HepG2 (cell line): ENCODE results near the gene ULBP2. TPM values are rescaled to one million over a fixed set of nuclear protein-coding genes. Genes with fewer than 3 reads are reported as not detected.
A peak's percentile ranks its signal among the peaks of the same experiment; 100 is the strongest.
"Not testable (repeated sequence)": the region's sequence is repeated elsewhere in the genome, so short reads cannot be mapped to it uniquely, and the experiment has no call there.

ENCODE experiments used
- ATAC-seq: fragments of 200-7000 bp; cut with Tn5 transposase; 3 replicates; pipeline ENCODE4 v1.9.1; 2020; ENCODE audit warnings: mild to moderate bottlenecking, moderate library complexity
- BruUV-seq: library from RNA; stranded (reverse); fragments of 400-500 nt; replicated peaks from 2 replicates; lab custom pipeline; 2021; lab: Mats Ljungman, UMichigan
- CTCF ChIA-PET: fragments of 300-600 bp; formaldehyde crosslinking; extraction: SDS; loops from one replicate; lab custom pipeline; 2021; ENCODE audit warnings: low total read pairs, inconsistent platforms, low intra/inter-chr PET ratio; lab: Yijun Ruan, JAX
- POLR2A ChIA-PET: fragments of 350-600 bp; sonication (Branson Sonifier 250); formaldehyde crosslinking; loops from one replicate; lab custom pipeline; 2020; ENCODE audit warnings: antibody characterized with exemption, inconsistent platforms; lab: Yijun Ruan, JAX
- DNase-seq: peaks from one replicate; pipeline ENCODE4 v3.0.0-alpha.2; 2015; ENCODE audit warnings: low spot score
- FAIRE-seq: peaks from 3 replicates; lab custom pipeline; 2011; peaks lifted over from hg19 to GRCh38; lab: Jason Lieb, UNC
- H2AFZ ChIP-seq: one replicate; pipeline ENCODE4 v1.6.1; 2011; ENCODE audit warnings: low read length, inconsistent platforms
- H3K27ac ChIP-seq: fragments of 300-600 bp; 3 replicates; pipeline ENCODE4 v1.8.0; 2011; ENCODE audit warnings: mixed run types, mild to moderate bottlenecking, mixed read lengths, low read length, inconsistent platforms; ENCODE audit not compliant: insufficient read depth; ENCODE audit errors: extremely low read length
- H3K27me3 ChIP-seq, 2 experiments: fragments of 200-600 bp in 1 of 2; 2 replicates in 1 of 2; 3 replicates in 1 of 2; pipeline versions ENCODE4 v1.6.0 to v1.8.0; 2011; ENCODE audit warnings: low read length in 2 of 2, mild to moderate bottlenecking in 2 of 2, moderate library complexity in 2 of 2, inconsistent platforms in 1 of 2; ENCODE audit not compliant: insufficient read depth in 2 of 2, control insufficient read depth in 1 of 2
- H3K36me3 ChIP-seq, 2 experiments: fragments of 200-600 bp in 1 of 2; replicated peaks in 1 of 2; 2 replicates in 1 of 2; 3 replicates in 1 of 2; pipeline versions ENCODE4 v1.5.1 to v1.8.0; 2011; ENCODE audit warnings: low read length in 2 of 2, inconsistent platforms in 1 of 2; ENCODE audit not compliant: insufficient read depth in 2 of 2, control insufficient read depth in 1 of 2
- H3K4me1 ChIP-seq: 2 replicates; pipeline ENCODE4 v1.5.1; 2012; ENCODE audit warnings: low read length, inconsistent platforms; ENCODE audit not compliant: insufficient read depth
- H3K4me2 ChIP-seq: 2 replicates; pipeline ENCODE4 v1.6.0; 2011; ENCODE audit warnings: low read depth, low read length, inconsistent platforms
- H3K4me3 ChIP-seq, 3 experiments: fragments of 200-600 bp in 1 of 3; sonication (generic), shearing (Covaris generic) in 1 of 3; replicated peaks in 1 of 3; 2 replicates each; pipeline ENCODE4 v1.5.1; 2011 to 2016; ENCODE audit warnings: low read length in 3 of 3, inconsistent platforms in 2 of 3, low read depth in 2 of 3, mild to moderate bottlenecking in 2 of 3, control low read depth in 1 of 3, mixed read lengths in 1 of 3; ENCODE audit not compliant: insufficient read depth in 1 of 3
- H3K79me2 ChIP-seq: one replicate; pipeline ENCODE4 v1.6.1; 2011; ENCODE audit warnings: low read length, inconsistent platforms; ENCODE audit not compliant: insufficient read depth
- H3K9ac ChIP-seq: 2 replicates; pipeline ENCODE4 v1.6.0; 2011; ENCODE audit warnings: mild to moderate bottlenecking, low read depth, low read length, inconsistent platforms; ENCODE audit not compliant: insufficient read depth
- H3K9me3 ChIP-seq: 2 replicates; pipeline ENCODE4 v1.5.1; 2012; ENCODE audit warnings: mild to moderate bottlenecking, low read length
- H4K20me1 ChIP-seq: 2 replicates; pipeline ENCODE4 v1.6.0; 2011; ENCODE audit warnings: inconsistent platforms, mild to moderate bottlenecking, low read length, moderate library complexity; ENCODE audit not compliant: insufficient read depth
- DZIP1 ChIP-seq: sonication (generic); formaldehyde crosslinking; IDR thresholded peaks from 2 replicates; pipeline ENCODE4 v1.5.0; 2020; ENCODE audit warnings: mild to moderate bottlenecking, missing genetic modification reagents
- NKX3-1 ChIP-seq: sonication (generic); formaldehyde crosslinking; IDR thresholded peaks from 2 replicates; pipeline ENCODE4 v1.5.0; 2020; ENCODE audit warnings: missing genetic modification reagents
- TBX2 ChIP-seq: sonication (generic); formaldehyde crosslinking; IDR thresholded peaks from 2 replicates; pipeline ENCODE4 v1.5.0; 2020; ENCODE audit warnings: missing genetic modification reagents, mild to moderate bottlenecking, borderline replicate concordance
- ZFP36 ChIP-seq: fragments of 150-350 bp; IDR thresholded peaks from 2 replicates; pipeline ENCODE4 v1.6.1; 2018; ENCODE audit warnings: borderline replicate concordance, low read length, low read depth; ENCODE audit not compliant: partially characterized antibody
- WGBS: methylation state at CpG from one replicate; pipeline ENCODE4 v1.1.6; 2017; ENCODE audit warnings: low lambda C conversion rate; 5-methylcytosine and 5-hydroxymethylcytosine counted together
- in situ Hi-C: cut with HindIII; loops from 2 replicates; pipeline ENCODE4 v1.10.0; 2017; ENCODE audit warnings: low pct_unique_long_range_greater_than_20kb; ENCODE audit not compliant: extremely low pct_ligation_motif_present
- intact Hi-C: fragments of 100-400 bp; cut with micrococcal nuclease; formaldehyde crosslinking; loops from one replicate; pipeline ENCODE4 v1.10.0; 2022; ENCODE audit not compliant: unreplicated experiment
- polyA plus RNA-seq, 8 experiments: library from polyadenylated mRNA; depleted of rRNA in 3 of 8; stranded (reverse) in 7 of 8; unstranded in 1 of 8; fragments of >200 nt; fragmentation: Illumina TruSeq in 4 of 8; extraction: Trizol in 4 of 8; gene quantifications; 2 replicates each; pipeline versions ENCODE4 v1.2.1 to v1.2.3, GENCODE V29; 2011 to 2016; ENCODE audit warnings: low read depth in 4 of 8, missing spikeins in 1 of 8, mixed read lengths in 1 of 8; ENCODE audit not compliant: insufficient read depth in 1 of 8
- total RNA-seq, 5 experiments: library from RNA; depleted of rRNA; stranded (reverse); fragments of >200 nt; fragmentation: Illumina TruSeq; extraction: Trizol; gene quantifications; 2 replicates each; pipeline ENCODE4 v1.2.3, GENCODE V29; 2016; ENCODE audit warnings: low read depth in 1 of 5
- TF ChIP-seq, protein P1 (sequence below): sonication (generic); formaldehyde crosslinking; IDR thresholded peaks from one replicate; pipeline ENCODE4 v1.5.1; 2020; ENCODE audit warnings: mild to moderate bottlenecking, missing genetic modification reagents; ENCODE audit errors: not compliant biosample characterization

ULBP2 gene
- total and polyA plus RNA-seq, 2 of the 13 experiments (the other 11 are each of a cell fraction or from before 2014, with no cell fraction given) = not detected

GRCh38 chr6:149908480-149908879, 33.3 kb upstream of the ULBP2 start:
- in situ Hi-C loops = not testable (repeated sequence)

GRCh38 chr6:149909701-149910470, 31.9 kb upstream of the ULBP2 start:
- POLR2A ChIA-PET = no interaction called here
- no peak overlapping the region for H3K27ac ChIP-seq
- no TSS peak for BruUV-seq
- CTCF ChIA-PET = no interaction called here
- H3K9ac ChIP-seq = no peak overlapping the region
- no peaks in the 10 kb centered on the region for H4K20me1 ChIP-seq
- FAIRE-seq (no peak), DNase-seq (no peak), ATAC-seq (no peak)
- H3K4me2 ChIP-seq = no peak overlapping the region
- H3K36me3 ChIP-seq = no peaks in the 10 kb centered on the region
- peaks cover 12% of the 10 kb centered on the region for H3K9me3 ChIP-seq
- H2AFZ ChIP-seq = no peak overlapping the region
- H3K27me3 ChIP-seq = peaks cover 7 to 33% of the 10 kb centered on the region in 2 experiments; a peak in 3 of 5 replicates
- 16% methylated on average over 9 of the region's 9 CpGs for WGBS
- no peaks in the 10 kb centered on the region for H3K79me2 ChIP-seq
- H3K4me1 ChIP-seq = peaks cover 1% of the 10 kb centered on the region; the same call in 1 of the 2 replicates
- intact Hi-C loops = no loop called here
- in situ Hi-C loops = no loop called here
- H3K4me3 ChIP-seq = no peak overlapping the region
- TF ChIP-seq NKX3-1 (CRISPR knock-in tag) (no peak), TBX2 (CRISPR knock-in tag) (no peak), DZIP1 (CRISPR knock-in tag) (no peak)
- TF ChIP-seq, protein P1, sequence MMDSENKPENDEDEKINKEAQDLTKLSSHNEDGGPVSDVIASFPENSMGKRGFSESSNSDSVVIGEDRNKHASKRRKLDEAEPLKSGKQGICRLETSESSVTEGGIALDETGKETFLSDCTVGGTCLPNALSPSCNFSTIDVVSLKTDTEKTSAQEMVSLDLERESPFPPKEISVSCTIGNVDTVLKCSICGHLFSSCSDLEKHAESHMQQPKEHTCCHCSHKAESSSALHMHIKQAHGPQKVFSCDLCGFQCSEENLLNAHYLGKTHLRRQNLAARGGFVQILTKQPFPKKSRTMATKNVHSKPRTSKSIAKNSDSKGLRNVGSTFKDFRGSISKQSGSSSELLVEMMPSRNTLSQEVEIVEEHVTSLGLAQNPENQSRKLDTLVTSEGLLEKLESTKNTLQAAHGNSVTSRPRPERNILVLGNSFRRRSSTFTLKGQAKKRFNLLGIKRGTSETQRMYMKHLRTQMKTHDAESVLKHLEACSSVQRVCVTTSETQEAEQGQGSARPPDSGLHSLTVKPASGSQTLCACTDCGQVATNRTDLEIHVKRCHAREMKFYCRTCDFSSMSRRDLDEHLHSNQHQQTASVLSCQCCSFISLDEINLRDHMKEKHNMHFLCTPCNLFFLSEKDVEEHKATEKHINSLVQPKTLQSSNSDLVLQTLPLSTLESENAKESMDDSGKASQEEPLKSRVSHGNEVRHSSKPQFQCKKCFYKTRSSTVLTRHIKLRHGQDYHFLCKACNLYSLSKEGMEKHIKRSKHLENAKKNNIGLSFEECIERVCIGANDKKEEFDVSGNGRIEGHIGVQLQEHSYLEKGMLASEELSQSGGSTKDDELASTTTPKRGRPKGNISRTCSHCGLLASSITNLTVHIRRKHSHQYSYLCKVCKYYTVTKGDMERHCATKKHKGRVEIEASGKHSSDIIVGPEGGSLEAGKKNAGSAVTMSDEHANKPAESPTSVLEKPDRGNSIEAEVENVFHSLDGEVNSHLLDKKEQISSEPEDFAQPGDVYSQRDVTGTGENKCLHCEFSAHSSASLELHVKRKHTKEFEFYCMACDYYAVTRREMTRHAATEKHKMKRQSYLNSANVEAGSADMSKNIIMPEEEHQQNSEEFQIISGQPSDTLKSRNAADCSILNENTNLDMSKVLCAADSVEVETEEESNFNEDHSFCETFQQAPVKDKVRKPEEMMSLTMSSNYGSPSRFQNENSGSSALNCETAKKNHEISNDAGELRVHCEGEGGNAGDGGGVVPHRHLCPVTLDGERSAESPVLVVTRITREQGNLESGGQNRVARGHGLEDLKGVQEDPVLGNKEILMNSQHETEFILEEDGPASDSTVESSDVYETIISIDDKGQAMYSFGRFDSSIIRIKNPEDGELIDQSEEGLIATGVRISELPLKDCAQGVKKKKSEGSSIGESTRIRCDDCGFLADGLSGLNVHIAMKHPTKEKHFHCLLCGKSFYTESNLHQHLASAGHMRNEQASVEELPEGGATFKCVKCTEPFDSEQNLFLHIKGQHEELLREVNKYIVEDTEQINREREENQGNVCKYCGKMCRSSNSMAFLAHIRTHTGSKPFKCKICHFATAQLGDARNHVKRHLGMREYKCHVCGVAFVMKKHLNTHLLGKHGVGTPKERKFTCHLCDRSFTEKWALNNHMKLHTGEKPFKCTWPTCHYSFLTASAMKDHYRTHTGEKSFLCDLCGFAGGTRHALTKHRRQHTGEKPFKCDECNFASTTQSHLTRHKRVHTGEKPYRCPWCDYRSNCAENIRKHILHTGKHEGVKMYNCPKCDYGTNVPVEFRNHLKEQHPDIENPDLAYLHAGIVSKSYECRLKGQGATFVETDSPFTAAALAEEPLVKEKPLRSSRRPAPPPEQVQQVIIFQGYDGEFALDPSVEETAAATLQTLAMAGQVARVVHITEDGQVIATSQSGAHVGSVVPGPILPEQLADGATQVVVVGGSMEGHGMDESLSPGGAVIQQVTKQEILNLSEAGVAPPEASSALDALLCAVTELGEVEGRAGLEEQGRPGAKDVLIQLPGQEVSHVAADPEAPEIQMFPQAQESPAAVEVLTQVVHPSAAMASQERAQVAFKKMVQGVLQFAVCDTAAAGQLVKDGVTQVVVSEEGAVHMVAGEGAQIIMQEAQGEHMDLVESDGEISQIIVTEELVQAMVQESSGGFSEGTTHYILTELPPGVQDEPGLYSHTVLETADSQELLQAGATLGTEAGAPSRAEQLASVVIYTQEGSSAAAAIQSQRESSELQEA (CRISPR knock-in tag) = no peak

More at GRCh38 chr6:149908480-149908879, 33.3 kb upstream of the ULBP2 start:
- H3K9ac ChIP-seq, H3K4me3 ChIP-seq, H3K36me3 ChIP-seq, H3K79me2 ChIP-seq, FAIRE-seq, POLR2A ChIA-PET, intact Hi-C loops, CTCF ChIA-PET, H4K20me1 ChIP-seq, DNase-seq, H3K4me2 ChIP-seq, BruUV-seq, ATAC-seq, H2AFZ ChIP-seq, H3K27ac ChIP-seq, H3K4me1 ChIP-seq: not testable (repeated sequence)
- 22% methylated on average over 4 of the region's 4 CpGs for WGBS
- peaks cover 7 to 41% of the 10 kb centered on the region in 2 experiments; a peak in 3 of 5 replicates for H3K27me3 ChIP-seq
- TF ChIP-seq ZFP36 = peak; percentile 32
- H3K9me3 ChIP-seq = peaks cover 12% of the 10 kb centered on the region
